Thyroid gland (tissue), 4 donors: ENCODE data around the gene MAPRE3.

ENCODE experiments used
- POLR2A ChIP-seq, 2 donors: fragments of 450-650 bp; IDR thresholded peaks; one replicate each; pipeline ENCODE4 v1.6.1; 2017; ENCODE audit warnings: antibody characterized with exemption in 2 of 2, mild to moderate bottlenecking in 2 of 2, moderate library complexity in 1 of 2
- TF ChIP-seq, protein P1 (sequence below), 6 experiments: fragments of 200-600 bp in 3 of 6; fragments of 450-650 bp in 3 of 6; sonication (generic) in 3 of 6; IDR thresholded peaks; one replicate each; pipeline ENCODE4 v1.5.1; 2016 to 2019; ENCODE audit warnings: antibody characterized with exemption in 6 of 6, mild to moderate bottlenecking in 2 of 6, inconsistent platforms in 1 of 6, moderate library complexity in 1 of 6

DNA sequence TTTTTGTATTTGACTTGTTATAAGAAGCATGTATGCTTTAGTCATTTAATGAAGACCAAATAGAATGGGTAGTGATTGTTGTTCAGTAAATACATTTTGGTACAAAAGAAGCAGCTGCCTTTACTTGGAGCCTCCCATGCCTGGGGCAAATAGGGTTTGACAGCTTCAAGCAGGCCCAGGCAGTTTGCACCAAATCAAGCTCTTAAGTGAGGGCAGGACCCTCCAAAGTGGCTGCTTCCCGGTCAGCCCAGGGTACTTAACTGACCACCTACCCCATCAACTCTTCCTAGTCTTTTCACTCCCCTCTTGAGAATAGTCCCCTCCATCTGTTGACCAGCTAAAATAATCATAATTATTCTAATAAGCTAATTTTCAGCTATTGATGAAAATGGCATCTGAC is 5.2 kb downstream of the MAPRE3 start:
- TF ChIP-seq, protein P1, sequence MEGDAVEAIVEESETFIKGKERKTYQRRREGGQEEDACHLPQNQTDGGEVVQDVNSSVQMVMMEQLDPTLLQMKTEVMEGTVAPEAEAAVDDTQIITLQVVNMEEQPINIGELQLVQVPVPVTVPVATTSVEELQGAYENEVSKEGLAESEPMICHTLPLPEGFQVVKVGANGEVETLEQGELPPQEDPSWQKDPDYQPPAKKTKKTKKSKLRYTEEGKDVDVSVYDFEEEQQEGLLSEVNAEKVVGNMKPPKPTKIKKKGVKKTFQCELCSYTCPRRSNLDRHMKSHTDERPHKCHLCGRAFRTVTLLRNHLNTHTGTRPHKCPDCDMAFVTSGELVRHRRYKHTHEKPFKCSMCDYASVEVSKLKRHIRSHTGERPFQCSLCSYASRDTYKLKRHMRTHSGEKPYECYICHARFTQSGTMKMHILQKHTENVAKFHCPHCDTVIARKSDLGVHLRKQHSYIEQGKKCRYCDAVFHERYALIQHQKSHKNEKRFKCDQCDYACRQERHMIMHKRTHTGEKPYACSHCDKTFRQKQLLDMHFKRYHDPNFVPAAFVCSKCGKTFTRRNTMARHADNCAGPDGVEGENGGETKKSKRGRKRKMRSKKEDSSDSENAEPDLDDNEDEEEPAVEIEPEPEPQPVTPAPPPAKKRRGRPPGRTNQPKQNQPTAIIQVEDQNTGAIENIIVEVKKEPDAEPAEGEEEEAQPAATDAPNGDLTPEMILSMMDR (IDR thresholded peaks at IDR 0.05), result no peak
- no peak for TF ChIP-seq POLR2A (IDR thresholded peaks at IDR 0.05)
